OCI-LY7 (cell line): ENCODE data around the gene PCED1B. TPM values are rescaled to one million over a fixed set of nuclear protein-coding genes. Genes with fewer than 3 reads are reported as not detected.
"Not testable (repeated sequence)": the region's sequence is repeated elsewhere in the genome, so short reads cannot be mapped to it uniquely, and the experiment has no call there.

Source experiments
- BruUV-seq: library from RNA; stranded (reverse); fragments of 400-500 nt; replicated peaks from 2 replicates; lab custom pipeline; 2021; lab: Mats Ljungman, UMichigan
- CTCF ChIA-PET: fragments of 300-600 bp; sonication (Branson Sonifier 250); formaldehyde crosslinking; loops from one replicate; lab custom pipeline; 2022; ENCODE audit warnings: antibody characterized with exemption; ENCODE audit not compliant: unreplicated experiment; lab: Charles Lee
- POLR2A ChIA-PET: fragments of 300-600 bp; sonication (Branson Sonifier 250); formaldehyde crosslinking; loops from one replicate; lab custom pipeline; 2022; ENCODE audit warnings: antibody characterized with exemption; lab: Charles Lee
- DNase-seq: peaks from one replicate; pipeline ENCODE4 v3.0.0-alpha.2; 2015; ENCODE audit warnings: low spot score
- H2AFZ ChIP-seq: fragments of 200-600 bp; sonication (generic), shearing (Covaris generic); 2 replicates; pipeline ENCODE4 v1.6.1; 2014; ENCODE audit warnings: mild to moderate bottlenecking, antibody characterized with exemption, low read length, moderate library complexity
- H3K27ac ChIP-seq: fragments of 200-600 bp; sonication (generic); 2 replicates; pipeline ENCODE4 v1.5.1; 2014; ENCODE audit warnings: mixed run types, low read depth, mild to moderate bottlenecking, moderate library complexity, low read length, inconsistent platforms; ENCODE audit not compliant: poor library complexity, severe bottlenecking
- H3K36me3 ChIP-seq: fragments of 200-600 bp; sonication (generic); 2 replicates; pipeline ENCODE4 v1.6.1; 2014; ENCODE audit warnings: mild to moderate bottlenecking, antibody characterized with exemption, low read length, moderate library complexity, mixed read lengths; ENCODE audit not compliant: insufficient read depth
- H3K4me1 ChIP-seq: fragments of 200-600 bp; sonication (generic); 2 replicates; pipeline ENCODE4 v1.5.1; 2014; ENCODE audit warnings: mild to moderate bottlenecking, low read length; ENCODE audit not compliant: insufficient read depth, poor library complexity, severe bottlenecking
- H3K4me2 ChIP-seq: fragments of 200-600 bp; sonication (generic); 2 replicates; pipeline ENCODE4 v1.6.1; 2014; ENCODE audit warnings: mild to moderate bottlenecking, low read length
- H3K4me3 ChIP-seq: fragments of 200-600 bp; sonication (generic); 2 replicates; pipeline ENCODE4 v1.5.1; 2014; ENCODE audit warnings: mild to moderate bottlenecking, low read depth, low read length; ENCODE audit not compliant: poor library complexity, severe bottlenecking
- H3K79me2 ChIP-seq: fragments of 200-600 bp; sonication (generic); 2 replicates; pipeline ENCODE4 v1.6.1; 2016; ENCODE audit warnings: low read depth, mild to moderate bottlenecking, low read length, moderate library complexity, mixed read lengths; ENCODE audit not compliant: insufficient read depth
- H3K9me2 ChIP-seq: fragments of 200-600 bp; sonication (generic); 2 replicates; pipeline ENCODE4 v1.6.1; 2016; ENCODE audit warnings: mild to moderate bottlenecking, low read length, mixed read lengths; ENCODE audit not compliant: insufficient read depth
- H3K9me3 ChIP-seq: fragments of 200-600 bp; sonication (generic); 2 replicates; pipeline ENCODE4 v1.6.1; 2014; ENCODE audit warnings: mild to moderate bottlenecking, mixed run types, low read length, mixed read lengths
- H4K20me1 ChIP-seq: fragments of 200-600 bp; sonication (generic); 2 replicates; pipeline ENCODE4 v1.6.1; 2014; ENCODE audit warnings: mild to moderate bottlenecking, antibody characterized with exemption, low read length, moderate library complexity, mixed read lengths; ENCODE audit not compliant: insufficient read depth
- EZH2phosphoT487 ChIP-seq: fragments of 200-600 bp; sonication (generic); IDR thresholded peaks from 2 replicates; pipeline ENCODE4 v1.6.1; 2018; ENCODE audit warnings: low read depth, borderline replicate concordance, mild to moderate bottlenecking, mixed run types, antibody characterized with exemption, low read length, moderate library complexity, mixed read lengths
- intact Hi-C: fragments of 100-400 bp; cut with micrococcal nuclease; formaldehyde crosslinking; loops from one replicate; pipeline ENCODE4 v1.10.0; 2022; ENCODE audit not compliant: unreplicated experiment
- total RNA-seq, 2 experiments: library from RNA; depleted of rRNA in 1 of 2; stranded (reverse); fragments of >200 nt in 1 of 2; shearing (Covaris generic) in 1 of 2; gene quantifications; 2 replicates each; pipeline ENCODE4 v1.2.3, GENCODE V29; 2014 to 2022
- TF ChIP-seq, protein P1 (sequence below): fragments of 200-600 bp; sonication (generic); conservative IDR thresholded peaks from 2 replicates; pipeline ENCODE4 v1.5.1; 2014; ENCODE audit warnings: mild to moderate bottlenecking, antibody characterized with exemption, low read length, moderate library complexity, mixed read lengths

The PCED1B gene
- total RNA-seq, 2 experiments from 2014 or later, result 8.4 to 24.3 TPM

DNA sequence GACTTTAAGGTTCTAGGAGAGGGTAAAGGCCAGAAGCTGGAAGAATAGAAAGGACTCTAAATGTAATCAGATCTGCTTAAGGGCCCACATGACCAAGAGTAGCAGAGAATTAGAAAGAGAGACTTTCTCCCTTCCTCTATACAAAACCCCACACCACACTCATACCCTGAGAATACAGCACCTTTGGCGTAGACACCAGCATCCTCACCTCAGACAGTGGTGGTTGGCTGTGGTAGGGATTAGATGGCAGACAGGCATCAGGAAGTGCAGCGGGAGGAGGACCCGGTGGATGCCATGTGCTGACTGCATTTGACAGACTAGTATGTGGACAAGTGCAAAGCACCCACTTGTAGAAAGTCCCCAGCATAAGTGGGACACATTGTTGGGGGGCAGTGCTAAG, 98.6 kb downstream of the PCED1B start:
- Histone ChIP-seq H3K4me2 (no peak overlapping the region), H3K36me3 (no peaks in the 10 kb centered on the region), H3K9me3 (no peaks in the 10 kb centered on the region), H3K79me2 (no peaks in the 10 kb centered on the region), H3K4me3 (no peak overlapping the region), H3K27ac (no peak overlapping the region), H3K9me2 (no peaks in the 10 kb centered on the region), H4K20me1 (no peaks in the 10 kb centered on the region), H3K4me1 (peaks cover 3% of the 10 kb centered on the region), H2AFZ (no peak overlapping the region)
- BruUV-seq, result no TSS peak
- no peak for DNase-seq
- ChIA-PET POLR2A (no interaction called here), CTCF (no interaction called here)
- intact Hi-C loops, result no loop called here
- TF ChIP-seq, protein P1, sequence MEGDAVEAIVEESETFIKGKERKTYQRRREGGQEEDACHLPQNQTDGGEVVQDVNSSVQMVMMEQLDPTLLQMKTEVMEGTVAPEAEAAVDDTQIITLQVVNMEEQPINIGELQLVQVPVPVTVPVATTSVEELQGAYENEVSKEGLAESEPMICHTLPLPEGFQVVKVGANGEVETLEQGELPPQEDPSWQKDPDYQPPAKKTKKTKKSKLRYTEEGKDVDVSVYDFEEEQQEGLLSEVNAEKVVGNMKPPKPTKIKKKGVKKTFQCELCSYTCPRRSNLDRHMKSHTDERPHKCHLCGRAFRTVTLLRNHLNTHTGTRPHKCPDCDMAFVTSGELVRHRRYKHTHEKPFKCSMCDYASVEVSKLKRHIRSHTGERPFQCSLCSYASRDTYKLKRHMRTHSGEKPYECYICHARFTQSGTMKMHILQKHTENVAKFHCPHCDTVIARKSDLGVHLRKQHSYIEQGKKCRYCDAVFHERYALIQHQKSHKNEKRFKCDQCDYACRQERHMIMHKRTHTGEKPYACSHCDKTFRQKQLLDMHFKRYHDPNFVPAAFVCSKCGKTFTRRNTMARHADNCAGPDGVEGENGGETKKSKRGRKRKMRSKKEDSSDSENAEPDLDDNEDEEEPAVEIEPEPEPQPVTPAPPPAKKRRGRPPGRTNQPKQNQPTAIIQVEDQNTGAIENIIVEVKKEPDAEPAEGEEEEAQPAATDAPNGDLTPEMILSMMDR, result no peak
- TF ChIP-seq EZH2phosphoT487, result no peak

DNA sequence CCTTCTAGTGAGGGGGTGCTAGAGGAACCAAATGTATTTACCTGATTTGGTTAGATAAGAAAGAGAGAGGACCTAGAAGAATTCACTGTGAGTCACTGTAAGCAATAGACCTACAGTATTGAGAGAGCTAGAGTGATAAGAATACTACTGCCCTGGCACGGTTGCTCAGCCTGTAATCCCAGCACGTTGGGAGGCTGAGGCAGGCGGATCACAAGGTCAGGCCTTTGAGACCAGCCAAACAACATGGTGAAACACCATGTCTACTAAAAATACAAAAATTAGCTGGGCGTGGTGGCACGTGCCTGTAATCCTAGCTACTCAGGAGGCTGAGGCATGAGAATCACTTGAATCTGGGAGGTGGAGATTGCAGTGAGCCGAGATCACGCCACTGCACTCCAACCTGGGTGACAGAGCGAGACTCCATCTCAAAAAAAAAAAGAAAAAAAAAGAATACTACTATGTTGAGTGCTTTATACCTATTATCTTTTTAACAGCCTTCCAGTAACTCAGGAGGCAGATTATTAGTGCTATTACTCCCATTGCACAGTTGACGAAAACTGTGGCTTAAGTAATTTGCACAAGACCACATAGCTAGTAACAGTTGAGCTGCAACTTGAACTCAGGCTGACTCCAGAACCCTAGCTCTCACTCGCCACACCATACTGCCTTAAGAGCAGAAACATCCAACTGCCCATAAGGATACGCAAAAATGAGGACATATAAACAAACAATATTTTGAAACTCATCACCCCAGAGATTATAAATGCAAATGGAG, 102.9 kb downstream of the PCED1B start:
- H4K20me1 ChIP-seq, DNase-seq, H3K4me3 ChIP-seq, H3K4me2 ChIP-seq, intact Hi-C loops, CTCF ChIA-PET, H3K9me2 ChIP-seq, H3K79me2 ChIP-seq, H3K27ac ChIP-seq, H3K36me3 ChIP-seq, H3K4me1 ChIP-seq, H3K9me3 ChIP-seq, H2AFZ ChIP-seq, BruUV-seq: not testable (repeated sequence)
- POLR2A ChIA-PET, result interaction anchor here (0.5 to 1.7 kb wide), 5 partner anchors 8 to 31 kb away, joined by 3 to 5 read pairs (median 3); no protein-coding TSS in a partner anchor

DNA sequence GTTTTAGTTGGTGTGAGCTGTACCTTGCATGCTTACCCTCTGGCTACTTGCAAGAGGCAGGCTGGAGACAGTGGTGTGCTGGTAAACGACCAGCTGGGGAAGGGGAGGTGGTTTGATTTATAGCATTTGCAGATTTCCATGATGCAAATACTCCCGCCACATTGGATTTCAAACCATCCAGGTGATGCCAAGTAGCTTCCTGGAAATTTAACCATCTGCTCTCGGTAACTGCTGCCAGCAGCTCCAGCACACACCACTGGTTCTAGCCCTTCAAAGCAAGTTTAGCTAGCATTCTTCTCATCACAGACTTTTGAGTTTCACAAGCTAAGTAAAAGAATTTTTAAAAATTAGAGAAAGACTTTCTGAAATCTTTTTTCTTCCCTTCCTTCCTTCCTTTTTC, 104.8 kb downstream of the PCED1B start:
- Histone ChIP-seq H3K79me2 (no peaks in the 10 kb centered on the region), H2AFZ (no peak overlapping the region), H3K27ac (no peak overlapping the region), H4K20me1 (no peaks in the 10 kb centered on the region), H3K9me2 (no peaks in the 10 kb centered on the region), H3K4me2 (no peak overlapping the region), H3K36me3 (no peaks in the 10 kb centered on the region), H3K9me3 (no peaks in the 10 kb centered on the region), H3K4me1 (peaks cover 9% of the 10 kb centered on the region), H3K4me3 (no peak overlapping the region)
- ChIA-PET CTCF (no interaction called here), POLR2A (interaction anchor here (0.7 to 1.2 kb wide), 3 partner anchors 16 to 176 kb away, joined by 3 read pairs; no protein-coding TSS in a partner anchor)
- BruUV-seq, result no TSS peak
- no peak for TF ChIP-seq EZH2phosphoT487
- TF ChIP-seq, protein P1, result no peak
- intact Hi-C loops, result no loop called here
- DNase-seq, result no peak
